ENCODE data around the gene GPBAR1. TPM values are rescaled to one million over a fixed set of nuclear protein-coding genes. Genes with fewer than 3 reads are reported as not detected.

GPBAR1 gene
- total and polyA plus RNA-seq, 2 experiments from 2014 or later = 0.44 TPM; not detected in 1

DNA sequence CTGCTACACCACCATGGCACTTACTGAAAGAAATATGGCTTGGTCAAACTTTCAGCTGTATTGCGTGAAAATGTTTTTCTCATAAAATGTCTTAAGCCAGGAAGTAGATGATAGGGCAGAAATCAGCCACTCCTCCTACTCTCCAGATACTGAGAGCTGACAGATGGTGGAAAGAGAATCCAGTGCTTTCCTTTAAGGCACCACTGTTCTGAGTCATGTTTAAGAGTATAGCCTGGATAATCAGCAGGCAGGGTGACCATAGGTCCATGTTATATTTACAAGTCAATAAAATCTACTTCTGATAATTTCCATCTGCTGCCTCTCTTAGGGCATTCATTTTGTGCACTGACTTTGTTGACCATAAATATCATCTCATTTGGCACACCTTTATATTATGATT lies 21.9 kb upstream of the GPBAR1 start:
- H3K27me3 Mint-ChIP-seq (ENCODE audit: insufficient read depth, low read depth, poor library complexity) = no peaks in the 10 kb centered on the region
- Histone ChIP-seq H3K27ac (ENCODE audit: low read depth) (no peak overlapping the region), H3K4me3 (no peak overlapping the region), H2AFZ (no peak overlapping the region), H4K20me1 (replicated peaks; ENCODE audit: insufficient read depth) (peaks cover 24% of the 10 kb centered on the region; the same call in 1 of the 2 replicates), H3F3A (replicated peaks; ENCODE audit: low read depth) (no peaks in the 10 kb centered on the region), H3K27me3 (ENCODE audit: insufficient read depth) (no peaks in the 10 kb centered on the region), H3K9me2 (ENCODE audit: insufficient read depth) (no peaks in the 10 kb centered on the region), H3K4me2 (no peak overlapping the region), H3K4me1 (ENCODE audit: insufficient read depth) (no peaks in the 10 kb centered on the region), H3K36me3 (ENCODE audit: insufficient read depth) (peaks cover 72% of the 10 kb centered on the region), H3K79me2 (replicated peaks; ENCODE audit: insufficient read depth) (no peaks in the 10 kb centered on the region)
- no peak overlapping the region for H3K27ac Mint-ChIP-seq
- H3K4me1 Mint-ChIP-seq = no peaks in the 10 kb centered on the region
- H3K4me3 Mint-ChIP-seq = no peak overlapping the region
- H3K36me3 Mint-ChIP-seq (ENCODE audit: low read depth) = peaks cover 78% of the 10 kb centered on the region
- TF ChIP-seq, protein P1, sequence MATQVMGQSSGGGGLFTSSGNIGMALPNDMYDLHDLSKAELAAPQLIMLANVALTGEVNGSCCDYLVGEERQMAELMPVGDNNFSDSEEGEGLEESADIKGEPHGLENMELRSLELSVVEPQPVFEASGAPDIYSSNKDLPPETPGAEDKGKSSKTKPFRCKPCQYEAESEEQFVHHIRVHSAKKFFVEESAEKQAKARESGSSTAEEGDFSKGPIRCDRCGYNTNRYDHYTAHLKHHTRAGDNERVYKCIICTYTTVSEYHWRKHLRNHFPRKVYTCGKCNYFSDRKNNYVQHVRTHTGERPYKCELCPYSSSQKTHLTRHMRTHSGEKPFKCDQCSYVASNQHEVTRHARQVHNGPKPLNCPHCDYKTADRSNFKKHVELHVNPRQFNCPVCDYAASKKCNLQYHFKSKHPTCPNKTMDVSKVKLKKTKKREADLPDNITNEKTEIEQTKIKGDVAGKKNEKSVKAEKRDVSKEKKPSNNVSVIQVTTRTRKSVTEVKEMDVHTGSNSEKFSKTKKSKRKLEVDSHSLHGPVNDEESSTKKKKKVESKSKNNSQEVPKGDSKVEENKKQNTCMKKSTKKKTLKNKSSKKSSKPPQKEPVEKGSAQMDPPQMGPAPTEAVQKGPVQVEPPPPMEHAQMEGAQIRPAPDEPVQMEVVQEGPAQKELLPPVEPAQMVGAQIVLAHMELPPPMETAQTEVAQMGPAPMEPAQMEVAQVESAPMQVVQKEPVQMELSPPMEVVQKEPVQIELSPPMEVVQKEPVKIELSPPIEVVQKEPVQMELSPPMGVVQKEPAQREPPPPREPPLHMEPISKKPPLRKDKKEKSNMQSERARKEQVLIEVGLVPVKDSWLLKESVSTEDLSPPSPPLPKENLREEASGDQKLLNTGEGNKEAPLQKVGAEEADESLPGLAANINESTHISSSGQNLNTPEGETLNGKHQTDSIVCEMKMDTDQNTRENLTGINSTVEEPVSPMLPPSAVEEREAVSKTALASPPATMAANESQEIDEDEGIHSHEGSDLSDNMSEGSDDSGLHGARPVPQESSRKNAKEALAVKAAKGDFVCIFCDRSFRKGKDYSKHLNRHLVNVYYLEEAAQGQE (IDR thresholded peaks at IDR 0.05; ENCODE audit: unreplicated experiment) = no peak
- TF ChIP-seq CREB1 (CRISPR knock-in tag; IDR thresholded peaks at IDR 0.05; ENCODE audit: low read depth) (no peak), ZNF462 (CRISPR knock-in tag; IDR thresholded peaks at IDR 0.05) (no peak), EZH2 (IDR thresholded peaks at IDR 0.05; ENCODE audit: low read depth, unreplicated experiment) (no peak), EZH2phosphoT487 (IDR thresholded peaks at IDR 0.05; ENCODE audit: unreplicated experiment) (no peak), POLR2AphosphoS5 (IDR thresholded peaks at IDR 0.05; ENCODE audit: low read depth) (no peak), ZNF331 (CRISPR knock-in tag; IDR thresholded peaks at IDR 0.05; ENCODE audit: low read depth) (no peak), JUNB (IDR thresholded peaks at IDR 0.05; ENCODE audit: unreplicated experiment) (no peak), STAT1 (IDR thresholded peaks at IDR 0.05; ENCODE audit: unreplicated experiment) (no peak), ZNF114 (CRISPR knock-in tag; IDR thresholded peaks at IDR 0.05) (no peak), NANOG (IDR thresholded peaks at IDR 0.05; ENCODE audit: borderline replicate concordance) (no peak)
- TF ChIP-seq, protein P2, sequence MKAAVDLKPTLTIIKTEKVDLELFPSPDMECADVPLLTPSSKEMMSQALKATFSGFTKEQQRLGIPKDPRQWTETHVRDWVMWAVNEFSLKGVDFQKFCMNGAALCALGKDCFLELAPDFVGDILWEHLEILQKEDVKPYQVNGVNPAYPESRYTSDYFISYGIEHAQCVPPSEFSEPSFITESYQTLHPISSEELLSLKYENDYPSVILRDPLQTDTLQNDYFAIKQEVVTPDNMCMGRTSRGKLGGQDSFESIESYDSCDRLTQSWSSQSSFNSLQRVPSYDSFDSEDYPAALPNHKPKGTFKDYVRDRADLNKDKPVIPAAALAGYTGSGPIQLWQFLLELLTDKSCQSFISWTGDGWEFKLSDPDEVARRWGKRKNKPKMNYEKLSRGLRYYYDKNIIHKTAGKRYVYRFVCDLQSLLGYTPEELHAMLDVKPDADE (IDR thresholded peaks at IDR 0.05) = no peak
- TF ChIP-seq, protein P3, sequence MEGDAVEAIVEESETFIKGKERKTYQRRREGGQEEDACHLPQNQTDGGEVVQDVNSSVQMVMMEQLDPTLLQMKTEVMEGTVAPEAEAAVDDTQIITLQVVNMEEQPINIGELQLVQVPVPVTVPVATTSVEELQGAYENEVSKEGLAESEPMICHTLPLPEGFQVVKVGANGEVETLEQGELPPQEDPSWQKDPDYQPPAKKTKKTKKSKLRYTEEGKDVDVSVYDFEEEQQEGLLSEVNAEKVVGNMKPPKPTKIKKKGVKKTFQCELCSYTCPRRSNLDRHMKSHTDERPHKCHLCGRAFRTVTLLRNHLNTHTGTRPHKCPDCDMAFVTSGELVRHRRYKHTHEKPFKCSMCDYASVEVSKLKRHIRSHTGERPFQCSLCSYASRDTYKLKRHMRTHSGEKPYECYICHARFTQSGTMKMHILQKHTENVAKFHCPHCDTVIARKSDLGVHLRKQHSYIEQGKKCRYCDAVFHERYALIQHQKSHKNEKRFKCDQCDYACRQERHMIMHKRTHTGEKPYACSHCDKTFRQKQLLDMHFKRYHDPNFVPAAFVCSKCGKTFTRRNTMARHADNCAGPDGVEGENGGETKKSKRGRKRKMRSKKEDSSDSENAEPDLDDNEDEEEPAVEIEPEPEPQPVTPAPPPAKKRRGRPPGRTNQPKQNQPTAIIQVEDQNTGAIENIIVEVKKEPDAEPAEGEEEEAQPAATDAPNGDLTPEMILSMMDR (conservative IDR thresholded peaks at IDR 0.05; ENCODE audit: low read depth in 2 of 2) = no peak
- no peaks in the 10 kb centered on the region for H3K9me3 Mint-ChIP-seq
- DNase-seq (ENCODE audit: low spot score) (no peak), ATAC-seq (no peak)
